MCF 10A (cell line): ENCODE results near the gene GRID1. TPM values are rescaled to one million over a fixed set of nuclear protein-coding genes. Genes with fewer than 3 reads are reported as not detected.

Experiments used
- BruUV-seq: library from RNA; stranded (reverse); fragments of 400-500 nt; replicated peaks from 2 replicates; lab custom pipeline; 2021; lab: Mats Ljungman, UMichigan
- CTCF ChIA-PET: fragments of 300-600 bp; sonication (Branson Sonifier 250); formaldehyde crosslinking; extraction: SDS; loops from one replicate; lab custom pipeline; 2021; ENCODE audit warnings: antibody characterized with exemption, inconsistent platforms; lab: Yijun Ruan, JAX
- POLR2A ChIA-PET: fragments of 300-600, 350-650 bp; sonication (Branson Sonifier 250); formaldehyde crosslinking; extraction: SDS; loops from one replicate; lab custom pipeline; 2020; ENCODE audit warnings: antibody characterized with exemption, inconsistent platforms; lab: Yijun Ruan, JAX
- DNase-seq: peaks from one replicate; pipeline ENCODE4 v3.0.0-alpha.2; 2018; ENCODE audit not compliant: unreplicated experiment
- H3K27ac Mint-ChIP-seq: one replicate; pipeline ENCODE4 v1.8.0; 2022; ENCODE audit warnings: mild to moderate bottlenecking, low read depth, mixed read lengths; ENCODE audit not compliant: unreplicated experiment
- H3K27me3 Mint-ChIP-seq: one replicate; pipeline ENCODE4 v1.8.0; 2022; ENCODE audit warnings: mixed read lengths; ENCODE audit not compliant: insufficient read depth, unreplicated experiment
- H3K36me3 Mint-ChIP-seq: one replicate; pipeline ENCODE4 v1.8.0; 2022; ENCODE audit warnings: mild to moderate bottlenecking, moderate library complexity, mixed read lengths; ENCODE audit not compliant: insufficient read depth, unreplicated experiment
- H3K4me1 Mint-ChIP-seq: one replicate; pipeline ENCODE4 v1.8.0; 2022; ENCODE audit warnings: mixed read lengths; ENCODE audit not compliant: insufficient read depth, unreplicated experiment
- H3K4me3 Mint-ChIP-seq: one replicate; pipeline ENCODE4 v1.8.0; 2022; ENCODE audit warnings: mild to moderate bottlenecking, moderate library complexity, mixed read lengths; ENCODE audit not compliant: unreplicated experiment
- H3K9me3 Mint-ChIP-seq: one replicate; pipeline ENCODE4 v1.8.0; 2022; ENCODE audit warnings: mixed read lengths; ENCODE audit not compliant: unreplicated experiment
- CTCF ChIP-seq: fragments of 200-600 bp; IDR thresholded peaks from one replicate; pipeline ENCODE4 v1.8.0; 2022; ENCODE audit warnings: antibody characterized with exemption, mild to moderate bottlenecking; ENCODE audit not compliant: unreplicated experiment
- intact Hi-C: fragments of 100-400 bp; cut with micrococcal nuclease; formaldehyde crosslinking; loops from 2 replicates; pipeline ENCODE4 v1.14.1; 2022
- total RNA-seq: library from RNA; stranded (reverse); gene quantifications from 2 replicates; pipeline ENCODE4 v1.2.3, GENCODE V29; 2022

GRID1 gene
- total RNA-seq, 1 experiment from 2014 or later = not detected

GRCh38 chr10:86063341-86063740 lies 303.3 kb downstream of the GRID1 start:
- no TSS peak for BruUV-seq
- ChIA-PET CTCF (interaction anchor here (0.6 kb wide), 1 partner anchor 271 kb away, joined by 3 read pairs; no protein-coding TSS in a partner anchor), POLR2A (no interaction called here)
- Mint-ChIP-seq H3K4me3 (no peak overlapping the region), H3K4me1 (no peaks in the 10 kb centered on the region), H3K27me3 (no peaks in the 10 kb centered on the region), H3K36me3 (no peaks in the 10 kb centered on the region), H3K9me3 (peaks cover 22% of the 10 kb centered on the region), H3K27ac (no peak overlapping the region)
- no peak for DNase-seq
- no peak for TF ChIP-seq CTCF
- intact Hi-C loops = no loop called here

- Mint-ChIP-seq H3K4me3 (no peak overlapping the region), H3K27ac (no peak overlapping the region), H3K36me3 (no peaks in the 10 kb centered on the region), H3K9me3 (peaks cover 25% of the 10 kb centered on the region), H3K4me1 (no peaks in the 10 kb centered on the region), H3K27me3 (no peaks in the 10 kb centered on the region)
- intact Hi-C loops = no loop called here
- BruUV-seq = no TSS peak
- ChIA-PET CTCF (no interaction called here), POLR2A (no interaction called here)
- TF ChIP-seq CTCF = no peak
- no peak for DNase-seq
Measured at GRCh38 chr10:86062647-86063145, 303.9 kb downstream of the GRID1 start.

GRCh38 chr10:86062198-86062550 lies 304.4 kb downstream of the GRID1 start:
- no peak for TF ChIP-seq CTCF
- POLR2A ChIA-PET = no interaction called here
- Mint-ChIP-seq H3K4me3 (no peak overlapping the region), H3K9me3 (peaks cover 30% of the 10 kb centered on the region), H3K36me3 (no peaks in the 10 kb centered on the region), H3K4me1 (no peaks in the 10 kb centered on the region), H3K27ac (no peak overlapping the region), H3K27me3 (no peaks in the 10 kb centered on the region)
- DNase-seq = no peak
- BruUV-seq = no TSS peak
- intact Hi-C loops = no loop called here
- CTCF ChIA-PET = no interaction called here

- peaks cover 30% of the 10 kb centered on the region for H3K9me3 Mint-ChIP-seq
- intact Hi-C loops = no loop called here
- DNase-seq = no peak
- CTCF ChIA-PET = no interaction called here
- no peak for TF ChIP-seq CTCF
- no peaks in the 10 kb centered on the region for H3K4me1 Mint-ChIP-seq
- H3K4me3 Mint-ChIP-seq = no peak overlapping the region
- H3K27ac Mint-ChIP-seq = no peak overlapping the region
- POLR2A ChIA-PET = no interaction called here
- H3K36me3 Mint-ChIP-seq = no peaks in the 10 kb centered on the region
- H3K27me3 Mint-ChIP-seq = no peaks in the 10 kb centered on the region
- BruUV-seq = no TSS peak
Measured at GRCh38 chr10:86061278-86062197, 305.1 kb downstream of the GRID1 start.
